ENCODE results near the gene LHFPL2.
"Not testable (repeated sequence)": the region's sequence is repeated elsewhere in the genome, so short reads cannot be mapped to it uniquely, and the experiment has no call there.

LHFPL2 gene

GRCh38 chr5:78648359-78649210 lies at the start of gene LHFPL2:
Gene LHFPL2 (minus strand): TSS chr5:78648772. CDS start chr5:78510213, 138,559 bp downstream.
- peak; percentile 46 for TF ChIP-seq POLR2A (IDR thresholded peaks at IDR 0.05; ENCODE audit: low read depth, low read length)
- no peak for DNase-seq (ENCODE audit: insufficient read length, low spot score)
- no peak for FAIRE-seq

- FAIRE-seq (no peak), DNase-seq (ENCODE audit: insufficient read length, low spot score) (no peak)
- TF ChIP-seq POLR2A (IDR thresholded peaks at IDR 0.05; ENCODE audit: low read depth, low read length), result no peak
These were observed 48.1 kb upstream of the LHFPL2 start for GRCh38 chr5:78696637-78697036.

- not testable (repeated sequence) for FAIRE-seq; DNase-seq (ENCODE audit: insufficient read length, low spot score)
These were observed 47.5 kb upstream of the LHFPL2 start for GRCh38 chr5:78696052-78696451.

GRCh38 chr5:78693339-78693738 lies 44.8 kb upstream of the LHFPL2 start:
- FAIRE-seq, result no peak
- no peak for TF ChIP-seq POLR2A (IDR thresholded peaks at IDR 0.05; ENCODE audit: low read depth, low read length)
- no peak for DNase-seq (ENCODE audit: insufficient read length, low spot score)

- no peak for DNase-seq (ENCODE audit: insufficient read length, low spot score)
- no peak for FAIRE-seq
- TF ChIP-seq POLR2A (IDR thresholded peaks at IDR 0.05; ENCODE audit: low read depth, low read length), result no peak
These were observed 42.8 kb upstream of the LHFPL2 start for GRCh38 chr5:78691084-78691960.

GRCh38 chr5:78690253-78690972 lies 41.8 kb upstream of the LHFPL2 start:
- no peak for TF ChIP-seq POLR2A (IDR thresholded peaks at IDR 0.05; ENCODE audit: low read depth, low read length)
- DNase-seq (ENCODE audit: insufficient read length, low spot score) (no peak), FAIRE-seq (no peak)

GRCh38 chr5:78689540-78690252 lies 41.1 kb upstream of the LHFPL2 start:
- no peak for FAIRE-seq
- no peak for DNase-seq (ENCODE audit: insufficient read length, low spot score)
- TF ChIP-seq POLR2A (IDR thresholded peaks at IDR 0.05; ENCODE audit: low read depth, low read length), result no peak

- not testable (repeated sequence) for DNase-seq (ENCODE audit: insufficient read length, low spot score); FAIRE-seq
These were observed 38.9 kb upstream of the LHFPL2 start for GRCh38 chr5:78687514-78687913.

GRCh38 chr5:78683905-78684304 lies 35.3 kb upstream of the LHFPL2 start:
- not testable (repeated sequence) for FAIRE-seq; DNase-seq (ENCODE audit: insufficient read length, low spot score)

- FAIRE-seq (no peak), DNase-seq (ENCODE audit: insufficient read length, low spot score) (no peak)
- TF ChIP-seq POLR2A (IDR thresholded peaks at IDR 0.05; ENCODE audit: low read depth, low read length), result no peak
These were observed 31.3 kb upstream of the LHFPL2 start for GRCh38 chr5:78679905-78680304.

- DNase-seq (ENCODE audit: insufficient read length, low spot score) (peak; percentile 37), FAIRE-seq (peak; percentile 20)
- no peak for TF ChIP-seq POLR2A (IDR thresholded peaks at IDR 0.05; ENCODE audit: low read depth, low read length)
These were observed 29.5 kb upstream of the LHFPL2 start for GRCh38 chr5:78677777-78678668.

- DNase-seq (ENCODE audit: insufficient read length, low spot score) (no peak), FAIRE-seq (no peak)
- no peak for TF ChIP-seq POLR2A (IDR thresholded peaks at IDR 0.05; ENCODE audit: low read depth, low read length)
These were observed 27.6 kb upstream of the LHFPL2 start for GRCh38 chr5:78675956-78676730.

- not testable (repeated sequence) for FAIRE-seq
These were observed 25.3 kb upstream of the LHFPL2 start for GRCh38 chr5:78673827-78674226.

More at GRCh38 chr5:78673827-78674226, 25.3 kb upstream of the LHFPL2 start:
- DNase-seq (ENCODE audit: insufficient read length, low spot score), result not testable (repeated sequence)
